Measurements from ENCODE around the gene VEZT. TPM values are rescaled to one million over a fixed set of nuclear protein-coding genes. Genes with fewer than 3 reads are reported as not detected.
A peak's percentile ranks its signal among the peaks of the same experiment; 100 is the strongest.

Gene VEZT
- total and polyA plus RNA-seq, 9 of the 15 experiments (the other 6 are each of a cell fraction or from before 2014, with no cell fraction given): 16.1 to 61.5 (median 32.6) TPM

DNA sequence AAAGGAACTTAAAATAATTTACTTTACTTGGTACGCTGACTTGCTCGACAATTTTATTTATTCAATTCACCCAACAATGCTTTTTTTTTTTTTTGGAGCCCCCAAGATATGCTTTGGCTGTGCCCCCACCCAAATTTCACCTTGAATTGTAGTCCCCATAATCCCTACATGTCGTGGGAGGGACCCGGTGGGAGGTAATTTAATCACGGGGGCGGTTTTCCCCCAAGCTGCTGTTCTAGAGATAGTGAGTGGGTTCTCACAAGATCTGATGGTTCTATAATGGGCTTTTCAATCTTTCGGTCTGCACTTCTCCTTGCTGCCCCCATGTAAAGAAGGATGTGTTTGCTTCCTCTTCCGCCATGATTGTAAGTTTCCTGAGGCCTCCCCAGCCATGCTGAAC, 10.7 kb upstream of the VEZT start:
- intact Hi-C loops (cut with micrococcal nuclease) (no loop called here), in situ Hi-C loops (cut with MboI) (no loop called here)
- Histone ChIP-seq H3K9me3 (replicated peaks; ENCODE audit: control insufficient read depth, insufficient read depth, low read depth, low read length) (no peaks in the 10 kb centered on the region), H3K27me3 (ENCODE audit: control insufficient read depth in 2 of 2, insufficient read depth in 2 of 2, low read length in 2 of 2) (no peaks in the 10 kb centered on the region), H3K27ac (ENCODE audit: extremely low read depth, low read depth, low read length) (0 out of 3 replicates have a peak overlapping the region, but pooled peaks have one; percentile 35), H3K4me2 (ENCODE audit: insufficient read depth, low read length) (no peak overlapping the region), H2AFZ (ENCODE audit: low read depth, low read length) (no peak overlapping the region), H3K36me3 (ENCODE audit: control insufficient read depth, insufficient read depth, low read length) (no peaks in the 10 kb centered on the region; the same call in 2 of the 3 replicates), H3K4me3 (no peak overlapping the region), H3K9ac (ENCODE audit: insufficient read depth in 1 of 2, low read depth in 2 of 2, low read length in 2 of 2) (no peak overlapping the region), H3K9me1 (ENCODE audit: control insufficient read depth, insufficient read depth, low read length) (no peaks in the 10 kb centered on the region), H3K4me1 (replicated peaks in 1 of 2; ENCODE audit: control insufficient read depth in 2 of 2, insufficient read depth in 2 of 2, low read length in 2 of 2) (peaks cover 21 to 39% of the 10 kb centered on the region in 2 experiments), H3K79me2 (ENCODE audit: control insufficient read depth, insufficient read depth, low read length) (peaks cover 36% of the 10 kb centered on the region), H4K20me1 (replicated peaks; ENCODE audit: control insufficient read depth, insufficient read depth, low read length) (no peaks in the 10 kb centered on the region)
- 50% methylated on average over 8 of the region's 8 CpGs for WGBS (ENCODE audit: insufficient coverage, low coverage, missing lambda C conversion rate)
- BruUV-seq (replicated peaks): no TSS peak
- FAIRE-seq: no peak
- no peak for ATAC-seq
- ChIA-PET CTCF (ENCODE audit: low intra/inter-chr PET ratio) (no interaction called here), POLR2A (interaction anchor here (0.6 to 1.0 kb wide), 3 partner anchors 9 to 33 kb away, joined by 3 read pairs; partner anchors contain the start of genes FGD6 and VEZT)
- DNase-seq (ENCODE audit: extremely low read depth in 1 of 4, low spot score in 3 of 4): peak in 1 of 4 experiments; percentile 18
- TF ChIP-seq ZNF3 (CRISPR knock-in tag; IDR thresholded peaks at IDR 0.05) (no peak), BCOR (IDR thresholded peaks at IDR 0.05) (no peak), ZNF57 (CRISPR knock-in tag; IDR thresholded peaks at IDR 0.05) (no peak), EGR1 (conservative IDR thresholded peaks at IDR 0.05) (peak; percentile 70), HDAC1 (IDR thresholded peaks at IDR 0.05) (no peak), C11orf30 (IDR thresholded peaks at IDR 0.05; ENCODE audit: low read depth) (no peak), MCM5 (IDR thresholded peaks at IDR 0.05; ENCODE audit: low read depth) (no peak), ETV5 (CRISPR knock-in tag; IDR thresholded peaks at IDR 0.05; ENCODE audit: low read depth) (no peak), DDX20 (tag; IDR thresholded peaks at IDR 0.05; ENCODE audit: low read depth) (no peak), NFE2 (IDR thresholded peaks at IDR 0.05; ENCODE audit: low read depth) (no peak), CBFA2T3 (IDR thresholded peaks at IDR 0.05) (peak; percentile 33; the same call in 1 of the 2 replicates), ZNF79 (CRISPR knock-in tag; IDR thresholded peaks at IDR 0.05; ENCODE audit: low read depth) (no peak), SLC30A9 (CRISPR knock-in tag; IDR thresholded peaks at IDR 0.05) (no peak)
- TF ChIP-seq, protein P1, sequence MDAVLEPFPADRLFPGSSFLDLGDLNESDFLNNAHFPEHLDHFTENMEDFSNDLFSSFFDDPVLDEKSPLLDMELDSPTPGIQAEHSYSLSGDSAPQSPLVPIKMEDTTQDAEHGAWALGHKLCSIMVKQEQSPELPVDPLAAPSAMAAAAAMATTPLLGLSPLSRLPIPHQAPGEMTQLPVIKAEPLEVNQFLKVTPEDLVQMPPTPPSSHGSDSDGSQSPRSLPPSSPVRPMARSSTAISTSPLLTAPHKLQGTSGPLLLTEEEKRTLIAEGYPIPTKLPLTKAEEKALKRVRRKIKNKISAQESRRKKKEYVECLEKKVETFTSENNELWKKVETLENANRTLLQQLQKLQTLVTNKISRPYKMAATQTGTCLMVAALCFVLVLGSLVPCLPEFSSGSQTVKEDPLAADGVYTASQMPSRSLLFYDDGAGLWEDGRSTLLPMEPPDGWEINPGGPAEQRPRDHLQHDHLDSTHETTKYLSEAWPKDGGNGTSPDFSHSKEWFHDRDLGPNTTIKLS (IDR thresholded peaks at IDR 0.05; ENCODE audit: borderline replicate concordance, low read depth): no peak
- TF ChIP-seq, protein P2, sequence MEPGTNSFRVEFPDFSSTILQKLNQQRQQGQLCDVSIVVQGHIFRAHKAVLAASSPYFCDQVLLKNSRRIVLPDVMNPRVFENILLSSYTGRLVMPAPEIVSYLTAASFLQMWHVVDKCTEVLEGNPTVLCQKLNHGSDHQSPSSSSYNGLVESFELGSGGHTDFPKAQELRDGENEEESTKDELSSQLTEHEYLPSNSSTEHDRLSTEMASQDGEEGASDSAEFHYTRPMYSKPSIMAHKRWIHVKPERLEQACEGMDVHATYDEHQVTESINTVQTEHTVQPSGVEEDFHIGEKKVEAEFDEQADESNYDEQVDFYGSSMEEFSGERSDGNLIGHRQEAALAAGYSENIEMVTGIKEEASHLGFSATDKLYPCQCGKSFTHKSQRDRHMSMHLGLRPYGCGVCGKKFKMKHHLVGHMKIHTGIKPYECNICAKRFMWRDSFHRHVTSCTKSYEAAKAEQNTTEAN (CRISPR knock-in tag; IDR thresholded peaks at IDR 0.05): no peak
- TF ChIP-seq, protein P3, sequence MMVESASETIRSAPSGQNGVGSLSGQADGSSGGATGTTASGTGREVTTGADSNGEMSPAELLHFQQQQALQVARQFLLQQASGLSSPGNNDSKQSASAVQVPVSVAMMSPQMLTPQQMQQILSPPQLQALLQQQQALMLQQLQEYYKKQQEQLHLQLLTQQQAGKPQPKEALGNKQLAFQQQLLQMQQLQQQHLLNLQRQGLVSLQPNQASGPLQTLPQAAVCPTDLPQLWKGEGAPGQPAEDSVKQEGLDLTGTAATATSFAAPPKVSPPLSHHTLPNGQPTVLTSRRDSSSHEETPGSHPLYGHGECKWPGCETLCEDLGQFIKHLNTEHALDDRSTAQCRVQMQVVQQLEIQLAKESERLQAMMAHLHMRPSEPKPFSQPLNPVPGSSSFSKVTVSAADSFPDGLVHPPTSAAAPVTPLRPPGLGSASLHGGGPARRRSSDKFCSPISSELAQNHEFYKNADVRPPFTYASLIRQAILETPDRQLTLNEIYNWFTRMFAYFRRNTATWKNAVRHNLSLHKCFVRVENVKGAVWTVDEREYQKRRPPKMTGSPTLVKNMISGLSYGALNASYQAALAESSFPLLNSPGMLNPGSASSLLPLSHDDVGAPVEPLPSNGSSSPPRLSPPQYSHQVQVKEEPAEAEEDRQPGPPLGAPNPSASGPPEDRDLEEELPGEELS (CRISPR knock-in tag; IDR thresholded peaks at IDR 0.05; ENCODE audit: borderline replicate concordance): no peak
- TF ChIP-seq, protein P4, sequence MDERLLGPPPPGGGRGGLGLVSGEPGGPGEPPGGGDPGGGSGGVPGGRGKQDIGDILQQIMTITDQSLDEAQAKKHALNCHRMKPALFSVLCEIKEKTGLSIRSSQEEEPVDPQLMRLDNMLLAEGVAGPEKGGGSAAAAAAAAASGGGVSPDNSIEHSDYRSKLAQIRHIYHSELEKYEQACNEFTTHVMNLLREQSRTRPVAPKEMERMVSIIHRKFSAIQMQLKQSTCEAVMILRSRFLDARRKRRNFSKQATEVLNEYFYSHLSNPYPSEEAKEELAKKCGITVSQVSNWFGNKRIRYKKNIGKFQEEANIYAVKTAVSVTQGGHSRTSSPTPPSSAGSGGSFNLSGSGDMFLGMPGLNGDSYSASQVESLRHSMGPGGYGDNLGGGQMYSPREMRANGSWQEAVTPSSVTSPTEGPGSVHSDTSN (CRISPR knock-in tag; IDR thresholded peaks at IDR 0.05; ENCODE audit: low read depth): no peak
- TF ChIP-seq, protein P4 (tag; conservative IDR thresholded peaks at IDR 0.05; ENCODE audit: low read depth): no peak

All from K562 (cell line).